Sigmoid colon (tissue), 7 donors: ENCODE data around the gene STRAP. TPM values are rescaled to one million over a fixed set of nuclear protein-coding genes. Genes with fewer than 3 reads are reported as not detected.

ENCODE experiments used
- DNase-seq: peaks from one replicate; pipeline ENCODE4 v3.0.0-alpha.2; 2019
- H3K27ac ChIP-seq, 4 donors: fragments of 200-600 bp; sonication (generic); one replicate each; pipeline ENCODE4 v1.5.1; 2016 to 2019; ENCODE audit warnings: mild to moderate bottlenecking in 1 of 4
- H3K27me3 ChIP-seq, 3 donors: fragments of 200-600 bp; sonication (generic); one replicate each; pipeline ENCODE4 v1.5.1; 2019; ENCODE audit warnings: mild to moderate bottlenecking in 1 of 3
- H3K36me3 ChIP-seq, 4 donors: fragments of 200-600 bp; sonication (generic); one replicate each; pipeline ENCODE4 v1.5.1; 2016 to 2019
- H3K4me1 ChIP-seq, 4 donors: fragments of 200-600 bp; sonication (generic); one replicate each; pipeline ENCODE4 v1.5.1; 2017 to 2019
- H3K4me3 ChIP-seq, 4 donors: fragments of 200-600 bp; sonication (generic); one replicate each; pipeline ENCODE4 v1.5.1; 2017 to 2019; ENCODE audit warnings: mild to moderate bottlenecking in 2 of 4, moderate library complexity in 1 of 4
- H3K9me3 ChIP-seq, 4 donors: fragments of 200-600 bp in 3 of 4; sonication (generic) in 3 of 4; one replicate each; pipeline versions ENCODE4 v1.5.1 to v1.6.1; 2013 to 2019
- EP300 ChIP-seq, 4 donors: sonication (generic); formaldehyde crosslinking; IDR thresholded peaks; one replicate each; pipeline ENCODE4 v1.6.1; 2017; ENCODE audit warnings: antibody characterized with exemption in 4 of 4
- POLR2A ChIP-seq, 2 donors: fragments of 450-650 bp; IDR thresholded peaks; one replicate each; pipeline ENCODE4 v1.6.1; 2016; ENCODE audit warnings: antibody characterized with exemption in 2 of 2, mild to moderate bottlenecking in 2 of 2, moderate library complexity in 2 of 2
- POLR2AphosphoS5 ChIP-seq, 4 donors: sonication (generic); formaldehyde crosslinking; IDR thresholded peaks; one replicate each; pipeline ENCODE4 v1.6.1; 2017; ENCODE audit warnings: antibody characterized with exemption in 4 of 4
- WGBS, 2 donors: extraction: QIAGEN DNeasy Blood & Tissue Kit; methylation state at CpG; one replicate each; pipeline ENCODE4 v1.1.7; 2013; 5-methylcytosine and 5-hydroxymethylcytosine counted together
- intact Hi-C: fragments of 100-400 bp; cut with DNase I; formaldehyde crosslinking; loops from one replicate; pipeline ENCODE4 v1.15.1; 2023
- polyA plus RNA-seq, 3 donors: library from polyadenylated mRNA; stranded (reverse); fragments of 200-250 nt; gene quantifications; one replicate each; pipeline ENCODE4 v1.2.3, GENCODE V29; 2013
- total RNA-seq, 4 donors: library from RNA; depleted of rRNA; stranded (reverse); fragments of >200 nt; gene quantifications; one replicate each; pipeline ENCODE4 v1.1.0, GENCODE V29; 2016
- TF ChIP-seq, protein P1 (sequence below), 4 experiments: fragments of 450-650 bp in 3 of 4; fragments of 200-600 bp in 1 of 4; IDR thresholded peaks; one replicate each; pipeline ENCODE4 v1.5.1; 2016 to 2019; ENCODE audit warnings: antibody characterized with exemption in 4 of 4, mild to moderate bottlenecking in 3 of 4, moderate library complexity in 2 of 4
- donor health status: healthy with polysubstance abuse.
- donor health status: Bipolar disorder and iron deficiency.
- donor health status: healthy.

Gene STRAP
- total and polyA plus RNA-seq, 7 donors: 52.8 to 109 (median 68.5) TPM

DNA sequence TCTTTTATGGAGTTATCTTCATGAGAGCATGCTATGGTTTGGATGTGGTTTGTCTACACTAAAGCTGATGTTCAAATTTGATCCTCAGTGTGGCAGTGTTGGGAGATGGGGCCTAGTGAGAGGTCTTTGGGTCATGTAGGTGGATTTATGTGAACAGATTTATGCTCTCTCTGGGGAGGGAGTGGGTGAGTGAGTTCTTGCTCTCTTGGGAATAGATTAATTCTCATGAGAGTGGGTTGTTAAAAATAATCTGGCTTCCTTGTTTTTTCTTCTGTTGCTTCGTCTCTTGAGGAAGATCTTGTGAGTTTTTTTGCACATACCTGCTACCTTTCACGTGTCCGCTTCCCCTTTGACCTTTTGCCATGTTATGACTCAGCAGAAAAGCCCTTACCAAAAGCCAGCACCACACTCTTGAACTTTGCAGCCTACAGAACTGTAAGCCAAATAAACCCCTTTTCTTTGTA is 49.4 kb downstream of the STRAP start:
- no peak overlapping the region for H3K4me3 ChIP-seq
- TF ChIP-seq POLR2A (IDR thresholded peaks at IDR 0.05) (no peak), EP300 (IDR thresholded peaks at IDR 0.05) (no peak), POLR2AphosphoS5 (IDR thresholded peaks at IDR 0.05) (no peak)
- TF ChIP-seq, protein P1, sequence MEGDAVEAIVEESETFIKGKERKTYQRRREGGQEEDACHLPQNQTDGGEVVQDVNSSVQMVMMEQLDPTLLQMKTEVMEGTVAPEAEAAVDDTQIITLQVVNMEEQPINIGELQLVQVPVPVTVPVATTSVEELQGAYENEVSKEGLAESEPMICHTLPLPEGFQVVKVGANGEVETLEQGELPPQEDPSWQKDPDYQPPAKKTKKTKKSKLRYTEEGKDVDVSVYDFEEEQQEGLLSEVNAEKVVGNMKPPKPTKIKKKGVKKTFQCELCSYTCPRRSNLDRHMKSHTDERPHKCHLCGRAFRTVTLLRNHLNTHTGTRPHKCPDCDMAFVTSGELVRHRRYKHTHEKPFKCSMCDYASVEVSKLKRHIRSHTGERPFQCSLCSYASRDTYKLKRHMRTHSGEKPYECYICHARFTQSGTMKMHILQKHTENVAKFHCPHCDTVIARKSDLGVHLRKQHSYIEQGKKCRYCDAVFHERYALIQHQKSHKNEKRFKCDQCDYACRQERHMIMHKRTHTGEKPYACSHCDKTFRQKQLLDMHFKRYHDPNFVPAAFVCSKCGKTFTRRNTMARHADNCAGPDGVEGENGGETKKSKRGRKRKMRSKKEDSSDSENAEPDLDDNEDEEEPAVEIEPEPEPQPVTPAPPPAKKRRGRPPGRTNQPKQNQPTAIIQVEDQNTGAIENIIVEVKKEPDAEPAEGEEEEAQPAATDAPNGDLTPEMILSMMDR (IDR thresholded peaks at IDR 0.05): no peak
- peak overlapping the region in 1 of 4 donors; percentile 38 for H3K27ac ChIP-seq
- H3K4me1 ChIP-seq: peaks cover 0 to 25% (median 12%) of the 10 kb centered on the region in 4 donors
- no peaks in the 10 kb centered on the region for H3K36me3 ChIP-seq
- no peaks in the 10 kb centered on the region for H3K27me3 ChIP-seq
- WGBS, 2 donors: 81 to 86% methylated on average over 3 of the region's 3 CpGs
- H3K9me3 ChIP-seq: no peaks in the 10 kb centered on the region
- intact Hi-C loops: no loop called here
- DNase-seq: no peak

DNA sequence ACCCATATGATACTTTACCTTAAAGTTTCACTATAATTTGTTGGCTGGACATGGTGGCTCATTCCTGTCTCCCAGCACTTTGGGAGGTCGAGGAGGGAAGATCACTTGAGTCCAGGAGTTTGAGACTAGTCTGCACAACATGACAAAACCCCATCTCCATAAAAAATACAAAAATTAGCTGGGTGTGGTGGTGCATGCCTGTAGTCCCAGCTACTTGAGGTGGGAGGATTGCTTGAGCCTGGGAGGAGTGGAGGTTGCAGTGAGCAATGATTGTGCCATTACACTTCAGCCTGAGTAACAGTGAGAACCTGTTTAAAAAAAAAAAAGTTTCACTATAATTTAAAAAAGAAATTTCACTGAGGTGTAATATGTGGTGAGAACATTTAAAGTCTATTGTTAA is 50.1 kb downstream of the STRAP start:
- TF ChIP-seq POLR2A (IDR thresholded peaks at IDR 0.05): no peak
- no peak for TF ChIP-seq POLR2AphosphoS5 (IDR thresholded peaks at IDR 0.05)
- TF ChIP-seq, protein P1 (IDR thresholded peaks at IDR 0.05): no peak
- no peak for TF ChIP-seq EP300 (IDR thresholded peaks at IDR 0.05)
- WGBS, 2 donors: 95 to 96% methylated on average over 1 of the region's 1 CpG
- Histone ChIP-seq H3K9me3 (no peaks in the 10 kb centered on the region), H3K4me3 (no peak overlapping the region), H3K4me1 (peaks cover 0 to 25% (median 12%) of the 10 kb centered on the region in 4 donors), H3K27ac (no peak overlapping the region), H3K27me3 (no peaks in the 10 kb centered on the region), H3K36me3 (no peaks in the 10 kb centered on the region)
- no peak for DNase-seq
- intact Hi-C loops: no loop called here

DNA sequence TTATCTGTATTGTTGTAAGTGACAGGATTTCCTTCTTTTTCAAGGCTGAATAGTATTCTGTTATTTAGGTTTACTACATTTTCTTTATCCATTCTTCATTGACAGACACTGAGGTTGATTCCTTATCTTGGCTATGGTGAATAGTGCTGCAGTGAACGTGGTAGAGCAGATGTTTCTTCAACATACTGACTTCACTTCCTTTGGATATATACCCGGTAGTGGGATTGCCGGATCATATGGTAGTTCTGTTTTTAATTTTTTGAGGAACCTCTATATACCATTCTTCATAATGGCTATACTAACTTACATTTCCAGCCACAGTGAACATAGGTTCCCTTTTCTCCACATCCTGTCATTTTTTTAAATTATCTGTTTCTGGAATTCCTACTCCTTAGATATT is 50.8 kb downstream of the STRAP start:
- no peak overlapping the region for H3K4me3 ChIP-seq
- WGBS, 2 donors: 93 to 95% methylated on average over 3 of the region's 3 CpGs
- no peaks in the 10 kb centered on the region for H3K9me3 ChIP-seq
- TF ChIP-seq POLR2AphosphoS5 (IDR thresholded peaks at IDR 0.05) (no peak), POLR2A (IDR thresholded peaks at IDR 0.05) (no peak), EP300 (IDR thresholded peaks at IDR 0.05) (no peak)
- TF ChIP-seq, protein P1 (IDR thresholded peaks at IDR 0.05): no peak
- intact Hi-C loops: no loop called here
- H3K4me1 ChIP-seq: peaks cover 0 to 21% (median 12%) of the 10 kb centered on the region in 4 donors
- H3K27me3 ChIP-seq: no peaks in the 10 kb centered on the region
- H3K27ac ChIP-seq: no peak overlapping the region
- no peaks in the 10 kb centered on the region for H3K36me3 ChIP-seq
- DNase-seq: no peak

DNA sequence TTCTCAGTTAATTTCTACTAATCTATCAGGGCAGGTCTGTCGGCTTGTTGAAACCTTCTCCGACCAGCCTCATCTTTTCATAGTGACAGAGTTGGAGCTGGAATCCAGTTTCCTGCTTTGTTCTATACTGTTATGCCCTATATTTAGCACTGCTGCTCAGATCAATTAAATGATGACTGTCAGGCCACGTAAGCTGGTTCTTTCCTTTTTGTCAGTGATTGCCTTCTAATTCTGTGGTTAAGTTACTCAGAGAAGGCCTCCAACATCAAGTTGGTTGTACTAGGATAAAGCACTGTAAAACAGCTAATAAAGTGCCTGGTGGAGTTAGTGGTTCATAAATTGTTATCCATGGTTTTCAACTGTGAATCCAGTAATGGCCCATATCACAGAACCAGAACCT is 51.6 kb downstream of the STRAP start:
- WGBS, 2 donors: 96 to 98% methylated on average over 3 of the region's 3 CpGs
- H3K27me3 ChIP-seq: no peaks in the 10 kb centered on the region
- no peaks in the 10 kb centered on the region for H3K36me3 ChIP-seq
- TF ChIP-seq EP300 (IDR thresholded peaks at IDR 0.05) (no peak), POLR2A (IDR thresholded peaks at IDR 0.05) (no peak), POLR2AphosphoS5 (IDR thresholded peaks at IDR 0.05) (no peak)
- TF ChIP-seq, protein P1 (IDR thresholded peaks at IDR 0.05): no peak
- peak overlapping the region in 1 of 4 donors; percentile 4 for H3K27ac ChIP-seq
- no peak for DNase-seq
- H3K4me3 ChIP-seq: no peak overlapping the region
- peaks cover 0 to 13% (median 5%) of the 10 kb centered on the region in 4 donors for H3K4me1 ChIP-seq
- no peaks in the 10 kb centered on the region for H3K9me3 ChIP-seq
- intact Hi-C loops: no loop called here

DNA sequence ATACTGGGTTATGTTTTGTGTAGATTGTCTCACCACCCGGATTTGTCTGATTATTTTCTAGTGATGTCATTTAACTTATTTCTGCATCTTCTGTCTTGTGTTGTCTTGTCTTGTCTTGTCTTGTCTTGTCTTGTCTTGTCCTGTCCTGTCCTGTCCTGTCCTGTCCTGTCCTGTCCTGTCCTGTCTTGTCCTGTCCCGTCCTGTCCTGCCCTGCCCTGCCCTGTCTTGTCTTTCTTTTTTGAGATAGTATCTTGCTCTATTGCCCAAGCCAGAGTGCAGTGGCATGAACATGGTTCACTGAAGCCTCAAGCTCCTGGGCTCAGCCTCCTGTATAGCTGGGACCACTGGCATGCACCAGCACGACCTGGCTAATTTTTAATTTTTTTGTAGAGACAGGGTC is 54.6 kb downstream of the STRAP start:
- Histone ChIP-seq H3K9me3 (no peaks in the 10 kb centered on the region), H3K27ac (no peak overlapping the region), H3K4me1 (no peaks in the 10 kb centered on the region), H3K36me3 (no peaks in the 10 kb centered on the region), H3K27me3 (no peaks in the 10 kb centered on the region), H3K4me3 (no peak overlapping the region)
- TF ChIP-seq EP300 (IDR thresholded peaks at IDR 0.05): no peak
- TF ChIP-seq, protein P1 (IDR thresholded peaks at IDR 0.05): no peak
- no peak for TF ChIP-seq POLR2AphosphoS5 (IDR thresholded peaks at IDR 0.05)
- intact Hi-C loops: no loop called here
- WGBS, 2 donors: 93 to 95% methylated on average over 3 of the region's 3 CpGs
- DNase-seq: no peak
